Muscle layer of duodenum (tissue), 2 donors: ENCODE measurements around the gene NRK.
"Not testable (repeated sequence)": the region's sequence is repeated elsewhere in the genome, so short reads cannot be mapped to it uniquely, and the experiment has no call there.

Source experiments
- H3K27ac ChIP-seq: one replicate; pipeline ENCODE4 v1.7.0; 2013; ENCODE audit warnings: mild to moderate bottlenecking, low read length
- H3K27me3 ChIP-seq: one replicate; pipeline ENCODE4 v1.7.0; 2013; ENCODE audit warnings: low read depth, mild to moderate bottlenecking, control low read depth, low read length
- H3K36me3 ChIP-seq, 2 donors: one replicate each; pipeline ENCODE4 v1.7.0; 2013; ENCODE audit warnings: low read length in 2 of 2, control low read depth in 1 of 2, mild to moderate bottlenecking in 1 of 2; ENCODE audit not compliant: insufficient read depth in 2 of 2, control insufficient read depth in 1 of 2
- H3K4me1 ChIP-seq, 2 donors: one replicate each; pipeline ENCODE4 v1.7.0; 2013; ENCODE audit warnings: low read length in 2 of 2, mild to moderate bottlenecking in 2 of 2, control low read depth in 1 of 2, moderate library complexity in 1 of 2; ENCODE audit not compliant: insufficient read depth in 2 of 2, control insufficient read depth in 1 of 2
- H3K4me3 ChIP-seq, 2 donors: one replicate each; pipeline ENCODE4 v1.7.0; 2013; ENCODE audit warnings: low read length in 2 of 2, low read depth in 1 of 2, mild to moderate bottlenecking in 1 of 2
- H3K9me3 ChIP-seq, 2 donors: one replicate each; pipeline ENCODE4 v1.7.0; 2013; ENCODE audit warnings: low read length in 2 of 2, control low read depth in 1 of 2, mild to moderate bottlenecking in 1 of 2; ENCODE audit not compliant: control insufficient read depth in 1 of 2
- donor health status: healthy.

The NRK gene

DNA sequence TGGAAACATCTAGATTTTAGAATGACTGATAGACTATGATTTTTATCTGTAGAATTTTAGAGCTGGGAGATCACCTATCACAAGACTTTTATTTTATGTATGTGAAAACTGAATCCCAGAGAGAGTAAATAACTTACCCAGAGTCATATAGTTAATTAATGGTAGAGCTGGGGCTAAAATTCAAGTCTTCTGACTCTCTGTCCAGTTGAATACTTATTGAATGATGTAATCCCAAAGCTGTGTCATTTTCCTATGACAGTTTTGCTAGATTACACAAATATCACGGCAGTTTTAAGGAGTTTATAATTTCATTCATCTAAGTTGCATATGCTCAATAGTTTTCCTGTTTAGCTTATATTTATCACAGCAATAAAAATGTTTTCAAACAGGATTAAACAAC, 6.7 kb downstream of the NRK start:
- no peak overlapping the region for H3K27ac ChIP-seq
- H3K27me3 ChIP-seq: no peaks in the 10 kb centered on the region
- H3K9me3 ChIP-seq: no peaks in the 10 kb centered on the region
- H3K4me1 ChIP-seq: no peaks in the 10 kb centered on the region
- H3K36me3 ChIP-seq: no peaks in the 10 kb centered on the region
- no peak overlapping the region for H3K4me3 ChIP-seq

DNA sequence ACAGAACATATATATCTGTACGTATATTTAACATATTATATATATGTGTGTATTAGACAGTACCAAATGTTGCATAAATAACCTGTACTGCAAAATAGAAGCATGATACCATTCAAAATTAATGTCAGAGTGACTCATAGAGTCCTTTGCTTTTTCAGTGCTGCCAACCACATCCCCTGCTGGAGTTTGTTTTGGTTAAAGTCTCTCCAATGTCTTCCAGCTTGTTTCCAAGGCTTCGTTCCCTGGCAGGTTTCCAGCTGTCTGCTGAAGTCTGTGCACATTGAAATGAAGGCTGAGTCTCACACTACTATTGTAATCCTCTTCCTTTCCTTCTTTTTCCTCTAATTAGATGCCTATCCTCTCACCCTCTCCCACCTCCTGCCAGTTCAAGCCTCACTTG, 14.9 kb downstream of the NRK start:
- Histone ChIP-seq H3K27ac (no peak overlapping the region), H3K4me1 (peaks cover 0 to 5% of the 10 kb centered on the region in 2 donors)

DNA sequence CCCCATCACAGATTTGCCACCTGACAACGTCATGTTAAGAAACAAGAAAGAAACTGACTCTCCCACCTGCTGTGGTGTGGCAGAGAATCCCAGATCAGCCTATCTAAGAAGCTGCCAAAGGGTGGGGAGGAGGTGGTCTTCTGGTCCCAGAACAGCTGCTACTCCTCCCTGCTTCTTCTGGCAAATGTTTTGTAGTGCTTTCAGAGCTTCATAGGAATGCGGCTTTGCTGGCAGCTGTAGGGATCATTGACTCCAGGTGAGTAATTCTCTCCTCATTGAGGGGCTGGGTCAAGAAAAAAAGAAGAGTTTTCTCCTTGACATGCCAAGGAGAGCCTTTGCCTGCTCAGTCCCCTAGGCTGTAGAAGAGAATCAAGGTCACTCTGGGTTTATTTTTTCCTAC, 23.3 kb downstream of the NRK start:
- Histone ChIP-seq H3K9me3 (no peaks in the 10 kb centered on the region), H3K27ac (no peak overlapping the region), H3K36me3 (no peaks in the 10 kb centered on the region), H3K4me1 (no peaks in the 10 kb centered on the region), H3K27me3 (no peaks in the 10 kb centered on the region), H3K4me3 (no peak overlapping the region)

More for the DNA sequence above, 14.9 kb downstream of the NRK start:
- H3K4me3 ChIP-seq: no peak overlapping the region
- no peaks in the 10 kb centered on the region for H3K27me3 ChIP-seq
- no peaks in the 10 kb centered on the region for H3K36me3 ChIP-seq
- no peaks in the 10 kb centered on the region for H3K9me3 ChIP-seq

DNA sequence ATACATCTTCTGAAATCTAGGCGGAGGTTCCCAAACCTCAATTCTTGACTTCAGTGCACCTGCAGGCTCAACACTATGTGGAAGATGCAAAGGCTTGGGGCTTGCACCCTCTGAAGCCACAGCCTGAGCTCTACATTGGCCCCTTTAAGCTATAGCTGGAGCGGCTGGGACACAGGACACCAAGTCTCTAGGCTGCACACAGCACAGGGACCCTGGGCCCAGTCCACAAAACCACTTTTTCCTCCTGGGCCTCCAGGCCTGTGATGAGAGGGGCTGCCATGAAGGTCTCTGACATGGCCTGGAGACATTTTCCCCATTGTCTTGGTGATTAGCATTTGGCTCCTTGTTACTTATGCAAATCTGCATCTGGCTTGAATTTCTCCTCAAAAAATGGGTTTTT, 27.8 kb downstream of the NRK start:
- H3K36me3 ChIP-seq, H3K4me1 ChIP-seq, H3K9me3 ChIP-seq, H3K27me3 ChIP-seq, H3K4me3 ChIP-seq, H3K27ac ChIP-seq: not testable (repeated sequence)

DNA sequence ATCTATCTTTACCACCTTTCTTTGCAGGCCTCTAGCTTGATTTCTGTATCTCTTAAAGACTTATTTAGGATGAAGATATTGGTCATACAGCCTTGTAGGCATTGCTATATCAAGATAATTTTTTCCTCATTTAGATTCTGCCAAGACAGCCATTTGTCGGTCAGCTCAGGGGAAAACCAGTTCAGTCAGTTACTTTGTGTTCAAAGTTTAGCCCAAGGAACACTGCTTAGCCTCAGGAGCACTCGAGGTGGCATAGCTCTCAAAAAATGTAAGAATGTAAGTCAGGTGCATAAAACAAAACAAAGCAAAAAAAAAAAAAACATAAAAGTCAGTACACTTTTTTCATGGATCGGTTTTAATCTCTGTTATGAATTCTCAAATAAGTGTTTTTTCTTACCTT, 43.4 kb downstream of the NRK start:
- H3K27me3 ChIP-seq: no peaks in the 10 kb centered on the region
- no peak overlapping the region for H3K4me3 ChIP-seq
- no peaks in the 10 kb centered on the region for H3K4me1 ChIP-seq

DNA sequence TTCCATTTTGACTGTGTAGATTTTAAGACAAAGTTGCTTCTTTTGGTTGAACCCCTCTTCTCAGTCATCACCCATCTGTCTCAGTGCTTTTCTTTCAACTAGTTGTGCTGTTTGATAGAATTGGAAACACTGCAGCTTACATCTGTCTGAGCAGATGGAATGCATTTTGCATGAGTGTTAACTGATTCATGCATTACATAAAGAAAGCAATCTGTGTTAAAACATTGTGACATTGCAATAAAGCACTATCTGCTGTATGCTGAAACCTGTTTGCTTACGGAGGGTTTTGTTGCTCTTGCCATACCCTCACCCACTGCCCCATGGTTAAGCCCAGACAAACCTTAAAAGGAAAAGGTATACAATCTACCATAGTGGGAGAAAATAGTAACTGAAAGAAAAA, 47.4 kb downstream of the NRK start:
- Histone ChIP-seq H3K4me1 (no peaks in the 10 kb centered on the region), H3K27me3 (no peaks in the 10 kb centered on the region), H3K27ac (no peak overlapping the region), H3K4me3 (no peak overlapping the region), H3K9me3 (no peaks in the 10 kb centered on the region), H3K36me3 (no peaks in the 10 kb centered on the region)

More for the DNA sequence above, 43.4 kb downstream of the NRK start:
- Histone ChIP-seq H3K9me3 (no peaks in the 10 kb centered on the region), H3K27ac (no peak overlapping the region), H3K36me3 (no peaks in the 10 kb centered on the region)

DNA sequence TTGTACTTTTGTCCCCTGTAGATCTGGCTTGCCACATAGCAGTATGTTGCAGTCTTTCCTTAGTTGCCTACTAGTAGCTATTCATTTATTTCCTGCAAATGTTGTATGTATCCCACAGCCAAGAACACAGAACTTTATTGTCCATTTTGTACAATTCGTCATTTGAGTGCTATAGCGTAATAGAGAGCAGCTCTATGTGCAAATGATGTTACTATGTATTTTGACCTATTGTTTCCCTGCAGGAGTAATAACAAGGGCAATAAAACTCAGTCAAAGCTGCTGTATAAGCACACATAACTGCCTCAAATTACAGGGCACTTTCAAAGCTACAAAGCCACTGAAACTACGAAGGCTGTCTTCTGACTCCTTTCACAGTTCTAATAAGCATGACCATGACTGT, 48.1 kb downstream of the NRK start:
- H3K27me3 ChIP-seq: no peaks in the 10 kb centered on the region
- no peak overlapping the region for H3K27ac ChIP-seq
- H3K4me3 ChIP-seq: no peak overlapping the region
- no peaks in the 10 kb centered on the region for H3K36me3 ChIP-seq
- H3K9me3 ChIP-seq: no peaks in the 10 kb centered on the region
- H3K4me1 ChIP-seq: no peaks in the 10 kb centered on the region

DNA sequence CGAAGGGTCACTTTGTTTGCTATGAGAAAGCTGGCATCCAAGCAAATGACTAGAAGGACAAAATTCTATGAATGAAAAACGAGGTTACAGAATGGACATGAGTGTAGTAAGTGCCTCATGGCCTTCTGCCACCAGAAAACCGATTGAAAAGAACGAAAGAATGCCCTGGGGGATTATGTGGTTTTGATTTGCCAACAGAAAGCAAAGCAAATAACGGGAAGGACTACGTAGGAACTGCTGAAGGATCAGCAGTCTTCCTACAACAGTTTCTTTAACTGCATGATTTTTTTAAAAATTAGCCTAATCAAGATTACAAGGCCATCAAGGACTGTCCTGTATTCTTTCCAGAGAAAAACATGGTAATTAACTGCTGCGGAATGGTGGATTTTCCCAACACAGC, 50.6 kb downstream of the NRK start:
- Histone ChIP-seq H3K4me3 (no peak overlapping the region), H3K27me3 (no peaks in the 10 kb centered on the region), H3K27ac (no peak overlapping the region)

DNA sequence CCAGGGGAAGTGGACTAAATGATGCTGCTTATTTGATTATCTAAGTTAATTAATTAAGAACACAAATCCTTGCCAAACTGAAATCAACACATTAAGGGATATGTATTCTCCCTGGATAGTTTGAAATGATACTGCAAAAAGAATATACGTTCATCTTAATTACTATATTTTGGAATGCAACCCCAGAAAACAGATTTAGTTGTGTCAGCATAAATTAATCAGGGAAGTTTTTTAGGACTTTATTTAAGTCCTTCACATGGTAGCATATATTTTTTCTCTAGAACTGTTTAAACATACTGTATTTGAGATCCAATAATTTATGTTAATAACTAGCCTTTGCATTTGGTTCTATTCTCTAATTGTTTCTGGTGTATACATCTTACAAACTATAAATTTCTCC, 52.5 kb downstream of the NRK start:
- Histone ChIP-seq H3K4me1 (no peaks in the 10 kb centered on the region), H3K27ac (no peak overlapping the region), H3K4me3 (no peak overlapping the region), H3K36me3 (no peaks in the 10 kb centered on the region), H3K9me3 (no peaks in the 10 kb centered on the region), H3K27me3 (no peaks in the 10 kb centered on the region)

More for the DNA sequence above, 50.6 kb downstream of the NRK start:
- Histone ChIP-seq H3K36me3 (no peaks in the 10 kb centered on the region), H3K4me1 (no peaks in the 10 kb centered on the region), H3K9me3 (no peaks in the 10 kb centered on the region)

DNA sequence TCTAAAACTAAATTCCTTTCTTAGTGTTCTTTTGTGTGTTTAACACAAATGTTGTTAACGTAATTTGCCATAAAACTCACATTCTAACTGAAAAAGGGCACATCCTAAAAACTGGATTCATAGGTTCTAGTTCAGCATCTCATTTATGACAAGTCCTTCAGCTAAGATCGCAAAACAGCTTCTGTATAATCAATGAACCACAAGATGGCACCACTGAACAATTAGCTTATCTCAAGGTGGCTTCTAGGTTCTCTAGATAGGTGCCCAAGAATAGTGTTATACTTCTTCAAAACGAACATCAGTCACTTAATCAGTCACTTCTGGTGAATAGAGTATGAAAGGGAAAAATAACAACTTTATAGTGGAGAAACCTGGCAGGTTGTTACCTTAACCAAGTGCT, 54.3 kb downstream of the NRK start:
- no peaks in the 10 kb centered on the region for H3K36me3 ChIP-seq
- H3K27ac ChIP-seq: no peak overlapping the region
- no peak overlapping the region for H3K4me3 ChIP-seq
- no peaks in the 10 kb centered on the region for H3K9me3 ChIP-seq
- no peaks in the 10 kb centered on the region for H3K4me1 ChIP-seq
- H3K27me3 ChIP-seq: no peaks in the 10 kb centered on the region

DNA sequence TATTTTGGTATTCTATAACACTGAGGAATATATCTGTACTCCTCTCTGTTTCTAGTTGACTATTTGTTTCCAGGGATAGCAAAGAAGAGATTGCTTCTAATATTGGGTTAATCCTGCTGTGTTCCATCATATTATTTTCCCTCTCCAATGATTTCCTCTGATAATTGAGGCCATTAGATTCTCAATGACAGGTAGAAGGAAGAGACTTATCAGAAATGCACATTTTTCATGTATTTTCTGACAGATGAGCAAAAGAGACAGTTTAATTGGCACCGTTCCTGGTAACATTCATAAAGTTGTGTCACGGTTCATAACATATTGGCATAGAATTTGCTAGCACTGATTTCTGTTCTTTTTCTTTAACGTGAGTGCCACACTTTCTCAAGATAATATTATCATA, 58.2 kb downstream of the NRK start:
- no peaks in the 10 kb centered on the region for H3K4me1 ChIP-seq
- H3K36me3 ChIP-seq: no peaks in the 10 kb centered on the region
- no peaks in the 10 kb centered on the region for H3K9me3 ChIP-seq
- no peak overlapping the region for H3K4me3 ChIP-seq
- H3K27me3 ChIP-seq: no peaks in the 10 kb centered on the region
- no peak overlapping the region for H3K27ac ChIP-seq

DNA sequence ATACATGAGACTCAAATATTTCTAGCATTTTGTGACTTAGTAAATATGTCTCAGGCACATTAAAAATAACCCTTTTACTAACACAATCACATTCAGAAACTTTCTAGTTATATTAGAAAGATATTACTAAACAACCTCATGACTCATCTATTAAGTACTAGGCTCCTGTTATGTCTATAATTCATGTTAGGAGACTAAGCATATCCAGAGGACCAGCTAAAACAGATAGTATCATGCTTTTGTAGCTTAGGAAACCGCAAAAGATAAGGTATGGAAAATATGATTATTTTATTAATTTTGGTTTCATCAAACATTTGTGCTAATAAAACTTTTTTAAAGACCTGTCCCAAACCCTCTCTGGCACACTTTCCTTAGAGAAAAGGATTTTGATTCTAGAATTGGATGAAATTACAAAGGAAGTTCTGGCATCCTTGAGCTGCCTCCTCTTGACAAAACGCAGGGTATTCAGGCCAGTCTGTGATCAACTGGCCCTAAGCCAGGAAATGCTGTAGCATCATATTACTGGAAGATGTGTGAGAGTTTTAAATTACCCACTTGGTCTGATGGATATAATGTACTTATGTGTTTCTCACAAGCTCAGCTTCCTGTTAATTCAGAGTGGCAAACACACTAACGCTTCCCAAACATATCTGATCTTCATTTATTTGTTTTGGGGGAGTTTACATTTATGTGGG, 60.4 kb downstream of the NRK start:
- Histone ChIP-seq H3K4me3 (no peak overlapping the region), H3K27ac (no peak overlapping the region), H3K36me3 (no peaks in the 10 kb centered on the region), H3K9me3 (no peaks in the 10 kb centered on the region), H3K27me3 (no peaks in the 10 kb centered on the region), H3K4me1 (no peaks in the 10 kb centered on the region)
